Measurements from ENCODE around the gene ARSB. TPM values are rescaled to one million over a fixed set of nuclear protein-coding genes. Genes with fewer than 3 reads are reported as not detected.

The ARSB gene
- total RNA-seq, 1 donor from 2014 or later = 21.4 TPM

DNA sequence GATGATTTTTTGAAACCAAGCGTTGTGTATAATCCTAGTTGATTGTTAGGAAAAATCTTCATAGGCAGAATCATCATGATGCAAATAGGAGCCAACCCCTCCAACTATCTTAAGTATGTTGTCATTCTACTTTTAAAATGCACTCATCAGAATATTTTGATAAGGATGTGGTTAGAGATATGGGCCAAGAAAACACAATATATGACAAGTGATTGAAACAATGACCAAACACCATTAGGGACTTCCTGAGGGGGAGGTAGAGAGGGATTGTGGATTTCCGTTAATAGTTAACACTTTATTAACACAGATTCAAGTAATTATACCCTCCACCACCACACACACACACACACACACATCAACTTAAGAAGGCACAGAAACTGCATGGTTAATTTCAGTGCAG lies 143.3 kb downstream of the ARSB start:
- DNase-seq (ENCODE audit: low spot score in 2 of 2, unreplicated experiment in 2 of 2) = no peak
- peaks cover 32% of the 10 kb centered on the region for H3K9me3 Mint-ChIP-seq
- H3K27ac Mint-ChIP-seq = no peak overlapping the region

DNA sequence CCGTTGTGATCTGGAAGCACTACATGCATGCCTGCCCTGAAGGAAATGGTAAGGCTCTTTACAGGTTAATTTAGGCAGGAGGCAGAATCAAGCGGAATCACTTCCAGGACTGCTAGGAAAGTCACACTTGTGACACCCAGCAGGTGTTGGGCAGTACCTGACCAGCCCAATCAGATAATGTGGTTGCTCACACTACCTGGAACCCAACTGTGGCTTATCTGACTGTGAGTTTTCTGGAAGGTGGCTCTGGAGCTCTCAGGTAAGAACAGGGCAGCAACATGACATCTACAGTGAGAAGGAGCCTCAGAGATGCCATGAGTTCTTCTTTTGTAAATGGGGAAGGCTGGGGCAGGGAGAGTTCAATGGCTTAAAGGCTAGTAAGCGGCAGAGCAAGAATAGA lies 146.4 kb downstream of the ARSB start:
- H3K4me1 Mint-ChIP-seq = peaks cover 5% of the 10 kb centered on the region
- TF ChIP-seq, protein P1, sequence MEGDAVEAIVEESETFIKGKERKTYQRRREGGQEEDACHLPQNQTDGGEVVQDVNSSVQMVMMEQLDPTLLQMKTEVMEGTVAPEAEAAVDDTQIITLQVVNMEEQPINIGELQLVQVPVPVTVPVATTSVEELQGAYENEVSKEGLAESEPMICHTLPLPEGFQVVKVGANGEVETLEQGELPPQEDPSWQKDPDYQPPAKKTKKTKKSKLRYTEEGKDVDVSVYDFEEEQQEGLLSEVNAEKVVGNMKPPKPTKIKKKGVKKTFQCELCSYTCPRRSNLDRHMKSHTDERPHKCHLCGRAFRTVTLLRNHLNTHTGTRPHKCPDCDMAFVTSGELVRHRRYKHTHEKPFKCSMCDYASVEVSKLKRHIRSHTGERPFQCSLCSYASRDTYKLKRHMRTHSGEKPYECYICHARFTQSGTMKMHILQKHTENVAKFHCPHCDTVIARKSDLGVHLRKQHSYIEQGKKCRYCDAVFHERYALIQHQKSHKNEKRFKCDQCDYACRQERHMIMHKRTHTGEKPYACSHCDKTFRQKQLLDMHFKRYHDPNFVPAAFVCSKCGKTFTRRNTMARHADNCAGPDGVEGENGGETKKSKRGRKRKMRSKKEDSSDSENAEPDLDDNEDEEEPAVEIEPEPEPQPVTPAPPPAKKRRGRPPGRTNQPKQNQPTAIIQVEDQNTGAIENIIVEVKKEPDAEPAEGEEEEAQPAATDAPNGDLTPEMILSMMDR (IDR thresholded peaks at IDR 0.05; ENCODE audit: unreplicated experiment) = no peak
- no peak overlapping the region for H3K4me3 Mint-ChIP-seq
- DNase-seq (ENCODE audit: low spot score in 2 of 2, unreplicated experiment in 2 of 2) = no peak
- no peaks in the 10 kb centered on the region for H3K36me3 Mint-ChIP-seq
- no peaks in the 10 kb centered on the region for H3K27me3 Mint-ChIP-seq (ENCODE audit: low read depth)
- no peak overlapping the region for H3K27ac Mint-ChIP-seq
- H3K9me3 Mint-ChIP-seq = peaks cover 2% of the 10 kb centered on the region

More for the DNA sequence above, 143.3 kb downstream of the ARSB start:
- Mint-ChIP-seq H3K4me1 (peaks cover 5% of the 10 kb centered on the region), H3K27me3 (ENCODE audit: low read depth) (no peaks in the 10 kb centered on the region), H3K4me3 (no peak overlapping the region), H3K36me3 (peaks cover 11% of the 10 kb centered on the region)
- TF ChIP-seq, protein P1 (IDR thresholded peaks at IDR 0.05; ENCODE audit: unreplicated experiment) = no peak

DNA sequence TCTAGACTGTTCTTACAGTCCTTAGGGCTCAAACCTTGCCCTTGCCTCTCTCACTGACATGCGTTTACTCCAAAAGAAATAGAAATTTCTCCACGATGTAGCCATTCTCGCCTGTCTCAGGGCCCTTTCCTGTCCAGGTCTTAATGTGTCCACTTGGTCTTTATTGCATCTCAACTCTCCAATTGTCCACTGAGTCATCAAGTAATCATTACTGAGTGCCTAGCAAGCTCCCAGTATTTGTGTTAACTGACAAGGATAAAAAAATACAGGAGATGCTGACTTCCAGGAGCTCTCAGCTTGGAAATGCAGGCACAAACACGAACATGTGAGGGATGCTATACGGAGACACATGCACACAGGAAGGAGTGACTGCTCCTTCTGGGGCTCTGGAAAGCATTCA lies 147.3 kb downstream of the ARSB start:
- Mint-ChIP-seq H3K36me3 (no peaks in the 10 kb centered on the region), H3K4me3 (no peak overlapping the region), H3K27ac (no peak overlapping the region), H3K4me1 (peaks cover 12% of the 10 kb centered on the region), H3K9me3 (no peaks in the 10 kb centered on the region), H3K27me3 (ENCODE audit: low read depth) (no peaks in the 10 kb centered on the region)
- DNase-seq (ENCODE audit: low spot score in 2 of 2, unreplicated experiment in 2 of 2) = no peak
- TF ChIP-seq, protein P1 (IDR thresholded peaks at IDR 0.05; ENCODE audit: unreplicated experiment) = no peak

DNA sequence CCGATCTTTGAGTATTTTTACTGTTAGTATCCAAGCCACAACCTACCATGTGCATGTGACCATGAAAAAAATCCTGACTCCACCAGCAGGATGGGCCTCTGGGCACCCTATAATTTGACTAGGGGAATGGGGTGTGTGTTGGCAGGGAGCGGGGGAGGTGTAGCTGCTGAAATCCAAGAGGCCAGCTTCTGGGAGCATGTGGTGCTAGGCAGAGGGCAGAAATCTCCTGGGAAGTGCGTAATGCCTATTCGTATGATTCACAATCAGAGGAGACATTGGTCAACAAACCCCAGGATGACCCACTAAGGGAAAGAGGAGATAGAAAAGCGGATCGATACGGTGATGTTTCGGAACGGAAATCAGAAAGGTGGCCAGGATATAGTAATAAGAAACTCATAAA lies 149.9 kb downstream of the ARSB start:
- TF ChIP-seq, protein P1 (IDR thresholded peaks at IDR 0.05; ENCODE audit: unreplicated experiment) = no peak
- Mint-ChIP-seq H3K27ac (no peak overlapping the region), H3K9me3 (no peaks in the 10 kb centered on the region), H3K27me3 (ENCODE audit: low read depth) (no peaks in the 10 kb centered on the region), H3K4me1 (peaks cover 9% of the 10 kb centered on the region), H3K36me3 (no peaks in the 10 kb centered on the region), H3K4me3 (no peak overlapping the region)
- DNase-seq (ENCODE audit: low spot score in 2 of 2, unreplicated experiment in 2 of 2) = no peak

DNA sequence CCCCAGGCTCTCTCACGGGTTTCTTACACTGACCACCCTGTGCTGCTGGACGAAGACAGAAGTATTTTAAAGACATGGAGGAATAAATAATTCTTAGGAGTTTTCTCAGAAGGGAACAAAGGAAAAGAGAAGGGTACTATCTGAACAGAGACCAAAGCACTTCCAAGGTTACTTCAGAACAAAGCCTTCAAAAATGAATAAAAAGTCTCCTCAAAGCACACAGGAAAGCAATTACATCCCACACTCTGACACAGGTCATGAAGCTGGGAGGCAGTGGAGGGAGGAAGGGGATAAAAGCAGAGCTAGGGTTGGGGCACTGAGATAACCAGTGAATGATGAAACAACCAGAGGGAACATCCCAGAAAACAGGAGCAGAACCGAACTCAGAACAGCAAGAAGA lies 151.8 kb downstream of the ARSB start:
- Mint-ChIP-seq H3K27ac (peak overlapping the region; percentile 44), H3K4me3 (no peak overlapping the region), H3K27me3 (ENCODE audit: low read depth) (no peaks in the 10 kb centered on the region), H3K4me1 (peaks cover 9% of the 10 kb centered on the region), H3K36me3 (peaks cover 6% of the 10 kb centered on the region), H3K9me3 (peaks cover 4% of the 10 kb centered on the region)
- TF ChIP-seq, protein P1 (IDR thresholded peaks at IDR 0.05; ENCODE audit: unreplicated experiment) = no peak
- DNase-seq (ENCODE audit: low spot score in 2 of 2, unreplicated experiment in 2 of 2) = no peak

DNA sequence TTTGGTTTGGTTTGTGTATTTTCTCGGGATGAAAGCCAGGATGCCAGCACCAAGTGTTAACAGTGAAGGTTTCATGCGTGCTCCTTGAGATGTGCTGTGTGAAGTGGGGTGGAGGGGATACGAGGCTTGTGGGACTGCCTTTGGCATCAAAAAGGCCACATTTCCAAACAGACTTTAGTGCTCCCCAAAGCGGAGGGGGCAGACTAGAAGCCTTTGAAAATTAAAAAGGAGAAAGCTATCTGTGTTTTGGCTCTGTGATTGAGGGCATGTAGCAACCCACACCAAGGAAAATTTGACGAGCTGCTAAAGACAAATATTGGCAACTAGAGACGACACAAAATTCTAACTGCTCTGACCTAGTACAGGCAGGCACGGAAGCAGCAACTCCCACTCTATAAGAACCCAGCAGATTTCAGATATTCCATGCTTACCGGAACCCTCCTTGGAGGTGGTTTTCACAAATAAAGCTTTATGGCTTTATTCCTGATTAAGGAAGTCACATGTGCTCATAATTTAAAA lies 154.5 kb downstream of the ARSB start:
- no peak overlapping the region for H3K27ac Mint-ChIP-seq
- TF ChIP-seq, protein P1 (IDR thresholded peaks at IDR 0.05; ENCODE audit: unreplicated experiment) = no peak
- H3K36me3 Mint-ChIP-seq = peaks cover 6% of the 10 kb centered on the region
- no peak for DNase-seq (ENCODE audit: low spot score in 2 of 2, unreplicated experiment in 2 of 2)
- H3K4me3 Mint-ChIP-seq = no peak overlapping the region
- peaks cover 9% of the 10 kb centered on the region for H3K4me1 Mint-ChIP-seq
- H3K9me3 Mint-ChIP-seq = peaks cover 4% of the 10 kb centered on the region
- H3K27me3 Mint-ChIP-seq (ENCODE audit: low read depth) = no peaks in the 10 kb centered on the region
